GM19193 (cell line): ENCODE data around the gene CDC123.
A peak's percentile ranks its signal among the peaks of the same experiment; 100 is the strongest.

ENCODE experiments used
- POLR2A ChIP-seq: IDR thresholded peaks from 4 replicates; pipeline ENCODE4 v1.6.1; 2011; ENCODE audit not compliant: insufficient read depth, insufficient read length; ENCODE audit errors: extremely low read depth

CDC123 gene, protein sequence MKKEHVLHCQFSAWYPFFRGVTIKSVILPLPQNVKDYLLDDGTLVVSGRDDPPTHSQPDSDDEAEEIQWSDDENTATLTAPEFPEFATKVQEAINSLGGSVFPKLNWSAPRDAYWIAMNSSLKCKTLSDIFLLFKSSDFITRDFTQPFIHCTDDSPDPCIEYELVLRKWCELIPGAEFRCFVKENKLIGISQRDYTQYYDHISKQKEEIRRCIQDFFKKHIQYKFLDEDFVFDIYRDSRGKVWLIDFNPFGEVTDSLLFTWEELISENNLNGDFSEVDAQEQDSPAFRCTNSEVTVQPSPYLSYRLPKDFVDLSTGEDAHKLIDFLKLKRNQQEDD

DNA sequence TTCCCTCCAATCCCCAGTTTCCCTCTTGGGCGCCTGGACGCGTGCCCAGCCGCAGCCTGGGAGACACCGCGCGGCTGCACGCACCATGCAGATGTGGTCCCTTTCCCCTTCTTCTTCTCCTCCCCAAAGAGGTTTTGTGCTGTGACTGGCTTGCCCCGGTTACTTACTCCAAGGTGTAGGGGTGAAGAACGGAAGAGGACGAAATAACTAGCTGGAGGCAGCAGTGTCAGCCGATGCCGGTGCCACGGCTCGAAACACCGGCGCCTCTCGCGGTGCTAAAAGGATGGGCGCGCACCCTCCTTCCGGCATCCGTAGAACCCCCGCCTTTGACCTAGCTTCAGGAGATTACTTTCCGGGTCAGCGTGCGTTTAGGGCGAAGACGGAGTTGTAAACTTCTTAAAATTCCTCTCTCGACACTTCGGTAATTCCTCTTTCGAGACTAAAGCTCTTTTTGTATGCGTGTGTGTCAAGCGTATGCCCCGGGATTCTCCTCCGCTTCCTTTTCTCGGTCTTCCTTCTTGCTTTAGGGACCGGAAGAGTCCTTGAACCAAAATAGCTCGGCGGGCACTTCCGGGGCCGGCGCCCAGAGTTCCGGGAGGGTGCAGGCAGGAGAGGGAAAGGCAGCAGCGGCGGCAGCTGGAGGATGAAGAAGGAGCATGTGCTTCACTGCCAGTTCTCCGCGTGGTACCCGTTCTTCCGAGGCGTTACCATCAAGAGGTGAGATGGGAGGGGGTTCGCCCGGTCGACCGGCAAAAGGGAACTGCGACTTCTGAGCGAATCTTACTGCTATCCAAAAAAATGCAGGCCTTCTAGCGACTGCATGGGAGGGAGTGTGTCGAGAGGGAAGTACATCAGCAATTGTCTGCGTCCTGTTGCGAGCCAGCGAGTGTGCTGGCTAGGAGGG lies at the start of gene CDC123, which contains the start of gene NUDT5:
Gene CDC123, plus strand, starts transcription at position 586 of the 904 bp plus-strand sequence. Its CDS starts 58 bp downstream, at position 644.
Gene NUDT5, minus strand, starts transcription at position 289 of the 904 bp plus-strand sequence. CDS start 9,600 bp downstream, outside the sequence.
- peak; percentile 72 for TF ChIP-seq POLR2A

DNA sequence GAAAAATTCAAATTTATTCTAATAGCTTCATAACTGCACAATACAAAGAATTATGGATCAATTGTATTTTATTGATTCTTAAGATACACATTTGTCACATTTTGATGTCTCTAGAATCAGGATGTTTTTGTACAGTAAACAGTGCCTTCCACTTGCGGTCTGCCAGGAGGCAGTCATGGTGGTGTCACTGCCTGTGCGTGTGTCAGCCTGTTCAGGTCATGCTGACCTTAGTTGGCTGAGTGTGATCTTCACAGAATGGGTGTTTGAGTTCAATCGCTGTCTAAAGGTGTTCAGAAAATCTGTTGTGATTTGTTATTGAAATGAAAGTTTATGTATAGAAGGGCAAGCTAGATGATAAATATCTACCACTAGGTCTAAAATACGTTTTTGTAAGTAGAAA lies 45.8 kb upstream of the CDC123 start:
- no peak for TF ChIP-seq POLR2A

GRCh38 chr10:12154516-12154915 lies 41.5 kb upstream of the CDC123 start:
- TF ChIP-seq POLR2A: no peak

GRCh38 chr10:12156367-12157123 lies 39.4 kb upstream of the CDC123 start:
- TF ChIP-seq POLR2A: no peak

DNA sequence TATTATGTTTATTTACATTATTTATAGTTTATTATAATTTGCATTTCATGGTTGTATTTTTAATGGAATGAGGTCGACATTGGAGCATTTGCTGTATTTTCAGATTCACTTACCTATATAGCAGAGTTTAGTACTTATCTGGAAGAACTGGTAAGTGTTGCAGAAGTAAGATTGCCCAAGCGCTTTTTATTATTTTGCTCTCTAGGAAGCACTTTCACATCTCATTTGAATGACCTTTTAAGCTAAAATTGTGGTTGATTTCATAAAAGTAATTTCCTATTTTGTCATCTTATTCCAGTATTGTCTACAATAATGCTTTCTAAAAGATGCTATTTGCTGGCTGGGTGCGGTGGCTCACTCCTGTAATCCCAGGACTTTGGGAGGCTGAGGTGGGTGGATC lies 37.9 kb upstream of the CDC123 start:
- TF ChIP-seq POLR2A: no peak

GRCh38 chr10:12160664-12161063 lies 35.3 kb upstream of the CDC123 start:
- no peak for TF ChIP-seq POLR2A

GRCh38 chr10:12162927-12163326 lies 33.1 kb upstream of the CDC123 start:
- no peak for TF ChIP-seq POLR2A

DNA sequence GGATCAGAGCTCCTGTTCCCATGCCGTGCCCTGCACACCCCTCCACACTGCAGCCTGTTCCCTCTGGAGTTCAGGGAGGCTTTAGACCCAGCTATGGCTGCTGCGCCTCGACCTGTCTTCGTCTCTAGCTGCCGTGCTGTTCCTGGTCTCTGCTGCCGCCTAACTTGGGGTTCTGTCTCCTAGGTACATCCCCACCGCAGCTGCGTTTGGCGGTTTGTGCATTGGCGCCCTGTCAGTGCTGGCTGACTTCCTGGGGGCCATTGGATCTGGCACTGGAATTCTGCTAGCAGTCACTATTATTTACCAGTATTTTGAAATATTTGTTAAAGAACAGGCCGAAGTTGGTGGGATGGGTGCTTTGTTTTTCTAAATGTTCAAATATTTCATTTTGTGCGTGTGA lies 31.9 kb upstream of the CDC123 start:
- no peak for TF ChIP-seq POLR2A

- no peak for TF ChIP-seq POLR2A
These were observed 31.0 kb upstream of the CDC123 start for GRCh38 chr10:12165036-12165435.

DNA sequence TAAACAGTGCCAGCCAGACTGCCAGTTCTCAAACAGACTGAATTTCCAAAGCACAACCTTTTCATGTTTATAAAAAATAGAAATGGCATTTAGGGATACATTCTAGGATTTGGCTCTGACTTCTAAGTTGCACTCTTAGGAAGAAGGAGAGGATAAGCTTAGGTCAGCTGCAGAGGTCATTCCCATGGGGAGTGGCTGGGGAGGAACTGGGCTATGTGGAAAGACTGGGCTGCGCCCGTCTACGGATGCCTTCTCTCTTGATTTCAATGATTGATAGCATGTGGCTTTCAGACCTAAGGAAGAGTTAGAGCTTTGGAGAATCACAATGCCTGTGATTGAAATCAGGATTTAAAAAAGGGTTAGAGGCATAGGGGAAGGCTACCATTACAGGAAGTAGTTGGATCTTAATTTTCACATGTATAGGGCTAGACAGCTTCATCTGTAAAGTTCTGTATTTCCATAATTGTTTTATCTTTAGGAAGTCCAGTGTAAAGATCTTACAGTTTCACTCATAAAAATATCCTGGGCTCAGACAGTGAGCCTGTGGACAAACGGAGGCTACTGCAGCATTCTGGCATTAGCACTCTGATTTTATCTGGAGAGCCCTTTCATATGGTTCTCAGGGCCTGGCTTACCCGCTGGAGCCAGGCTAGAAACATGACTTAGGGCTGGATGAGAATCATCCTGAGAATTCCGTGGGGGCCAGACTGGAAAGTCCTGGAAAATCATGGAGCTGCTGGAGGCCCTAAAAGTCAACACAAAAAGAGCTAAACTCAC lies 29.8 kb upstream of the CDC123 start:
- no peak for TF ChIP-seq POLR2A

DNA sequence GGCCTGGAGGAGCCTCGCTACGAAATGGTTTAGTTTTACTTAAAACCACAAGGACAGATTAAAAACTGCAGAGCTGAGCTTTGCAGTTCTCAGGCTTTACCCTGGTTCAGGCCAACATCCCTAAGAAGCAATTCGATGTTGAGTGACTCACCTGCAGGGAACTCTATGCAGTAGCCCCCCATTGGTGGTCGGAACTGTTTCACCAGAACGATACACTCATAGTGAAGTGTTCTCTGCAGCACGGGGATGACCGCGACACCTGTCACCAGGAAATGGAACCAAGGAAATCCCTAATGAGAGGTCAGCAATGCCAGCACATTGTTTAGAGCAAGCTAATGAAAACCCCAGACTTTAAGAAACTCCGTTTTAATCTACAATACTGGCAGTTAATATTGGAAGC lies 18.3 kb upstream of the CDC123 start:
- TF ChIP-seq POLR2A: no peak

DNA sequence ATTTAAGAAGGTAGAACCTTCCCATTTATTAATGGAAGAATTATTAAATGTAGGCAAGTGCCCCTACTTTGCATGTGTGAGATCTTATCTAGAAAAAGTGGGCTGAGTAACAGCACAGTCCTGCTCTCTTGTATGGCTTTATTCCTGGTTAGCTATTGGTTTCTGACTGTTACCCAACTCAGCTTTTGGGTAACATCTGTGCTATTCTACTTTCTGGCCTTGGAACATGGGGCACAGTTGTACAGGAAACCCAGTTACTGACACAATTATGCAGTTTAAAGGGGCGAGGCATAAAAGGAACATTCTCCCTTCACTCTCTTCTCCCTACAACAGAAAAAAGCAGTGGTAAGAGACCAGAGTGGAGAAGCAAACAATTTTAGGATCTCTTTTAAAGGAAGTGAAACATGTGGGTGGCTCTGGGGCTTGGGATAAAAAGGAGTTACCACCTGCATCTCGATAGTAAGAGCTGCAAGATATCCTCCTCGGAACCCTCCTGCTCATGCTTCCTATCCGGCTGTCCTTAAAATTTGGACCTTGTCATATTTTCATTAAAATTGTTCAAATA lies 16.3 kb upstream of the CDC123 start:
- TF ChIP-seq POLR2A: no peak

DNA sequence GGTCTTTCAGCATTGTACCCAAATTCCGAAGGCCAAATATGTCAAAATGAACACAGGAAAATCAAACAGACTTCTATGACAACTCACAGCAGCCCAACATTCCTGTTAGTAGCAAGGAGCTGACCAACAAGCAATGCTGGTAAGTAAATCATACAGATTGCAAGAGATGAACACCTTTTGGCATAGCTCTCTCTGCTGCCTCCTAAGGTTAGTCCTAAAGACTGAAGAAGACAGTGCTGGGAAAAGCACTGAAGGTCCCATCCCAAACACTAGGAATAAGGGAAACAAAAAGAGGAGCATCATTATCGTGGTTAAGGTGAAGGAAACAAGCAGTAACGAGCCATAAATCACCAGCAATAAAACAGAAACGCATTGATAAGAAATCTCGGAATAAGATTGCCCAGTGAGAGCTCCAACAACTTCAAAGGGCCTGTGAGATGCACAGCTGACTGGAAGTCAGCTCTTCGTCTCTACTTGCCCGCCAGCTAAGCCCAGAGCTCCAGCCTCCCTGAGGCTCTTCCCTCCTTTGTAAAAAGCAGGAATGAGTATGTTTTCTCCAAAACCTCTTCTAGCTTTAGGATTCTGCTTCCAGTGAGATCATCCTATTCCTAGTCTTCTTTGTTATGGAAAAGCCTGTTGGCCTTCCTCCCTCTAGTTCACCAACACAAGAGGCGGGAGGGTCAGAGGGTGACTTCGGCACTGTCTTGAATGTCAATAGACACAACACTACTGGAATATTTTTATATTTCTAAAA lies 15.6 kb upstream of the CDC123 start:
- no peak for TF ChIP-seq POLR2A

- TF ChIP-seq POLR2A: no peak
These were observed 14.8 kb upstream of the CDC123 start for GRCh38 chr10:12181065-12181775.
